Kidney tubule cell (primary cell): ENCODE measurements around the gene CUL5.
"Not testable (repeated sequence)": the region's sequence is repeated elsewhere in the genome, so short reads cannot be mapped to it uniquely, and the experiment has no call there.

Experiments used
- DNase-seq: peaks from one replicate; pipeline ENCODE4 v3.0.0-alpha.2; 2018; ENCODE audit warnings: low spot score

CUL5 gene

DNA sequence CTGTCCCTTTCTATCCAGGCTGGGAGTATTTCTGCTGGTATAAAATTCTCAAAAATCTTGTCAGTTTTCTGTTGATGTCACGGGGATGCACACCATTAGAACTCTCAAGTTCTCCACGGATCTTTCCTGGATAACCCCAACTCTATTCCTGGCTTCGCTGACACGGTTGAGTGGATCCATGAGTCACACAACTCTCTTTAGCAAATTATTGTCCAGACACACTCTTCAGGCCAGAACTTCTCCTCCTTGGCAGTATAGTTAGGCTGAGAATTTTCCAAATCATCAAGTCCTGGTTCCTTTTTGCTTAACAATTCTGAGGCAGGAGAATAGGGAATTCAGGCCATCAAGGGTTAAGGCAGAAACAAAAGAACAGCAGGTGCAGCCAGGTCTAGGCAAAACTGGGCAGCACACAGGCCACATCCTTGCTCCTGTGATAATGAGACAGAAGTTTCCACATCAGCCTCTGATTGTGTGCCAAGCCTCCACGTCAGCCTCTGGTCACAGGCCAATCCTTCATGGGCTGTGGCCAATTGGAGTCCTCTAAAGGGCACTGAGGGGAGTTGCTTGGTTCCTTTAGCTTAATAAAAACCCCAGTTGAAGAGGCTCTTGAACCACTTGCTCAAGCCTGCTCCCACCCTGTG, 106.9 kb downstream of the CUL5 start:
- DNase-seq = peak; percentile 96

DNA sequence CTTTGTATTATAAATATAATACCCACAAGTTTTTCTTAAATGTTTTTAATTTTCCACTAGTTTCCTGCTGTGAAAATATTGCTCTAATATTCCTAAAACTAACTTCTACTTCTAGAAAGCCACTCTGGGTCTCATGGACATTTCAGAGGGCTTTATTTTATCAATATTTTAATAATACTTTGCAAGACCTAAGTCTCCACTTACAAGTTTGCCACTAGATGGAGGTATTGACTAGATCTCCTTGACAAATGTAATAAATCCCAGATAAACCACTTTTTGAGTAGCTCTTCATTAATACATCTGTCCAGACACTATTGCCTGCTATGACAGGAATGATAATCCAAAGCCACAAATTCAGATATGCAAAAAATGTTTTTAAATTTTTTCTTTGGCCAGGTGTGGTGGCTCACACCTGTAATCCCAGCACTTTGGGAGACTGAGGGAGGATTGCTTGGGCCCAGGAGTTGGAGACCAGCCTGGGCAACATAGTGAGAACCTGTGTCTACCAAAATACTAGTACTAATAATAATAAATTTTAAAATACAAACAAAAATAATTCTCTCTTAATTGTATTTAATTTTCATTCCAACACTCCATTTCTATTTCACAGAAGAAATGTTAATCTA, 109.2 kb downstream of the CUL5 start:
- DNase-seq = peak; percentile 67

DNA sequence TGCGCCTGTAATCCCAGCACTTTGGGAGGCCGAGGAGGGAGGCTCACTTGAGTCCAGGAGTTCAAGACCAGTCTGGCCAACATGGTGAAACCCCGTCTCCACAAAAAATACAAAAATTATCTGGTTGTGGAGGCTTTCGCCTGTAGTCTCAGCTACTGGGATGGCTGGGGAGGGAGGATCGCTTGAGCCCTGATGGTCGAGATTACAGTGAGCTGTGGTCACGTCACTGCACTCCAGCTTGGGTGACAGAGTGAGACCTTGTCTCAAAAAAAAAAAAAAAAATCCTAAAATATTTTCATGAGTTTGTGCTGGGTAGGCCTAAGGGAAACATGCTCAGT, 112.2 kb downstream of the CUL5 start:
- not testable (repeated sequence) for DNase-seq

DNA sequence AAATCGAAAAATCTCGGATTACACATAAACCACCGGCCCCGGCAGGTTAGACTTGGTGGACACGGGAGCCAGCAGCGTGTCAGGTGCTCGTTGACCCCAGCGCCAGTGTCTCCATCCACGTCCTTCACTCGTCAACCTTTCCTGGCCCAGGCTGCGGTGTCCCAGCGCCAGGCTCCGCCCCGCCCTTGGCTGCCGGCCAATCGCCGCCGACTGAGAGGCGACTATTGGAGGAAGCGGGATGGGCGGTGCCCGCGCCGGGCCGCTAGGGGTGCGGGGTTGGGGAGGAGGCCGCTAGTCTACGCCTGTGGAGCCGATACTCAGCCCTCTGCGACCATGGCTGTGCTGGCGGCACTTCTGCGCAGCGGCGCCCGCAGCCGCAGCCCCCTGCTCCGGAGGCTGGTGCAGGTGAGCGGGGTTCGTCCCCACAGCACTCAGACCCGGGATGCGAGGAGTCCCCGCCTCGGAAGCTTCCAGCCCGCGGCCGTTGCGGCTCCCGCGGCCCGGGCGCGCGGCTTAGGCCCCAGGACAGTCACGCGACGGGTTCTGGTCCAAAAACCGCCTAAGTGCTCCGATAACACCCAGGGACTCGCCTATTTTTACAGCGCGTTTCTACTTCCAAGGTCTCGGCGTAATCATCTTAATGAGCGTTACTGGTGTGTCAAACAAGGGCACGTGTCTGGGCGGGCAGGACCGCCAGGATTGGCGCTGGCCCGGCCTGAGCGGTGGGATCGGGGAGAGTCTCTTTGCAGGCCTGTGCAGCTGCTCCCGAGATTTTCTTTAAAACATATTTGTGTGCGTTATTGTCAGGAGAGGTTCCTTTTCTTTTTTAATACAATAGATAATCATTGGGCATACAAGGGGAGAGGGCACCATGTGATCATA, 112.8 kb downstream of the CUL5 start, which contains the start of gene ACAT1:
Gene ACAT1, plus strand, starts transcription at position 294 of the 882 bp plus-strand sequence. Its CDS starts 40 bp downstream, at position 334.
- peak; percentile 94 for DNase-seq

DNA sequence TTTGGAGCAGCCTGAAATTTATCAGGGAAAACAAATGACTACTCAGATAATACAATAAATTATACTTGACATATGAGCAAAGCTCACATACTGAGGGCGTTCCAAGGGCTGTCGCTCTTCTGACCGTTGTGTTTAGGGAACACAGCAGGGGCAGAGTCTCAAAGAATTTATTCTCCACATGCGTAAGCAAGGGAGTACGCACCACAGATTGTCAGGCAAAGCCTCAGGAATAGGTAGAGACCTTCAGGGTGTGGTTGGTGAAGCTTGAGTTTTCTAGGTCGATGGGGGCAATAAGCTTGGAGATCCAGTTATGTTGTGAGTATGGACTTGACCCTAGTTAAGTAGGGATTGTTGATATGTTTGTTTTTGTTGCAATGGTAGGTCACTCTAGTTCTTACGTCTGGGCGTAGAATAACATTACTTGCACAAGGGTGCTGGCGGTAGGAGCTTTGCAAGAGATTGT, 113.5 kb downstream of the CUL5 start:
- no peak for DNase-seq

DNA sequence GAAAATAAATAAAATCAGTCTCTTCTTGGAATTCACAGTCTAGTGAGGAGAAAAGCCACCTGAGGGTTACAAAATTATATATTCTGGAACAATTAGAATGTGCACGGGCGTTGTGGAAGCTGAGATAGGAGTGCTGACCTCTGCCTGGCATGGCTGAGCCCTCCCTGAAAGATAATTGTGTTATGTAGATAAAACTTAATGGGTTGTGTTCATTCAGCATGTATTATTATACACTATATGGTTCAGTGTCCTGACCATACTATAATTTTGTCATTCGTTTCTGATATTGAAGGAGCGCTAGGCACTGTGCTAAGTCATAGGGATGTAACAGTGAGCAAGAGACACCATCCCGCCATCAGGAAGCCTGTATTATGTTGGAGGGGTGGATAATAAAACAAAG, 116.4 kb downstream of the CUL5 start:
- no peak for DNase-seq

DNA sequence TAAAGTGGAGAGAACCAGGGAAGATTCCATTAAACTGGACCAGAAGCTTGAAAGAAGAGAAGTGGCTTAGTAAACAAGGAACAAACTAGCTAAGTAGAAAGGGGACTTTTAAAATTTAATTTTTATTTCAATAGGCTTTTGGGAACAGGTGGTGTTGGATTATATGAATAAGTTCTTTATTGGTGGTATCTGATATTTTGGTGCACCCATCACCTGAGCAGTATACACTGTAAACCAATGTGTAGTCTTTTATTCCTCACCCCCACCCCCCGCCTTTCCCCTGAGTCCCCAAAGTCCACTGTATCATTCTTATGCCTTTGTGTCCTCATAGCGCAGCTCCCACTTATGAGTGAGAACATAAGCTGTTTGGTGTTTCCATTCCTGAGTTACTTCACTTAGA, 120.1 kb downstream of the CUL5 start:
- no peak for DNase-seq

DNA sequence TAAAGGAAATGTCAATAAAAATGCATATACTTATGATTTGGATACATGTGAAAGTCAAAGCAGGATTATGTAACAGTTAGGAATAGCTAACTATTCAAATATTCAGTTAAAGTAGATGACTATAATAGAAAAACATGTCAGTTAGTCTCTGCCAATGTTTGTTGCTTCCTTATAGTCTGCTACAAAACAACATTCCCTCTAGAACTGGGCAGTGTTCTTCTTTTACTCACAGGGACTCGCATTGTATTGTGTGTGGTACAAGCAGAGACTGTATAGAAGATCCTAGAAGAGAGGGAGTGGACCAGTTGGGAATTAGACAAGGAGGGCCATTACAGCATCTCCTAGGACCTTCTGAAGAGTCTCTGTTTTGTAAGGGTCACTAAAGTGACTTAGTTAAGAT, 123.3 kb downstream of the CUL5 start:
- no peak for DNase-seq

DNA sequence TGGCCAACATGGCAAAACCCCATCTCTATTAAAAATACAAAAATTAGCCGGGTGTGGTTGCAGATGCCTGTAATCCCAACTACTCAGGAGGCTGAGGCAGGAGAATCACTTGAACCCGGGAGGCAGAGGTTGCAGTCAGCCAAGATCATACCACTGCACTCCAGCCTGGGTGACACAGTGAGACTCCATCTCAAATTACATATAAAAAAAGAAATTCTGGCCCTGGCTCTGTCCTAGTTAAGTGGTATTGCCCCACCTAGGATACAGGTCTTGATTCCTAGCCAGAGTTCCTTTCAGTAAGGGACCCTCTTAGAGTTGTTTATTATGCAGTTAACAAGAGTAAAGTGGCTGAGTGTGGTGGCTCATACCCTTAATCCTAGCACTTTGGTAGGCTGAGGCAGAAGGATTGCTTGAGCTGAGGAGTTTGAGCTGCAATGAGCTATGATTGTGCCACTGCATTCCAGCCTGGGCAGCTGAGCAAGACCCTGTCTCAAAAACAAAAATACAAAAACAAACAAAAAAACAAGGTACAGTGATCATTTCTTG, 124.4 kb downstream of the CUL5 start:
- DNase-seq = not testable (repeated sequence)

DNA sequence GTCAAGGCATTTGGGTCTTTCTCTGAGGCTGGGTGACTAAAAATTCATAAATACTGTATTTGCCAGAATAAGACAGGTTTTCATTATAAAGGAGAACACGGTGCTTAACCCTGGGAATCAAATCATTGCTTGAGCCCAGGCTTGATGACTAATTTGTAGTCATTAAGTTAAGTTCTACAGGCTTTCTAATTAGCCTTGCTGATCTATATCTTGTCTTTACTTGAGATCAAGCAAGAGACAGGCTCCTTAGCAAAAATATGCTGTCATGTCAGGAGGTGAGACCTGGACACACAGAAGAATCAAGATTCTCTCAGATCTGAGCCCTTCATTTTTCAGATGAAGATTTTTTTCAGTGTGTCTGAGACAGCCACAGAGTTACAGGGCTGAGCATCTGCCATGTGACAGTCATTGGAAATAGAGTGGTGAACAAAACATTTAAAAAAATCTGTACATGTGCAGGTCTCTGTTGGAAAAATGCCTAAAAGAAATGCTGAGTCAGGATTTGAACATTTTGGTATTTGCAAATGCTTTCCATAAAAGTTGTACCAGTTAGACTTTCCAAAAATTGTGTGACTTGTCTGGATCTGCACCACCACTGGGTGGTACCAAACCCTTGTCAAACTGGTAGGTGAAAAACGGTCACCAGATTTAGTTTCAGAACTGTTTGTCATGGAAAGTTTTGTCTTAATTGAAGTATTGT, 127.3 kb downstream of the CUL5 start:
- no peak for DNase-seq

DNA sequence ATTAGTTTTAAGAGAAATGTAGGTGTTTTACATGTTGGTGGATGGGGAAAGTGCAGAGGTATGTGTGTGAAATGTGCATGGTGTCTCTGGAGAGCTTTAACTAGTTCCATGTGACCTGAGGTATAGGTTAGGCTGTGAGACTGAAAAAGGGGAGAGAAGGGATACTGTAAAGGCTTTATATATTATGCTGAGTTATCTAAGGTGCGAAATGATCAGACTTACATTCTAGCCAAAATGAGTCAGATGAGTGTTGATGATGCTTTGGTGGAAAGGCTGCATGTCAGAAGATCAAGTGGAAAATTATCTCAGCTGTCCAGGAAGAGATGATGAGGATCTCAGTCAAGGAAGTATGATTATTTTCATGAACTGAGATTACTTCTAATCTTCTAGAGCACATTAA, 128.5 kb downstream of the CUL5 start:
- no peak for DNase-seq

DNA sequence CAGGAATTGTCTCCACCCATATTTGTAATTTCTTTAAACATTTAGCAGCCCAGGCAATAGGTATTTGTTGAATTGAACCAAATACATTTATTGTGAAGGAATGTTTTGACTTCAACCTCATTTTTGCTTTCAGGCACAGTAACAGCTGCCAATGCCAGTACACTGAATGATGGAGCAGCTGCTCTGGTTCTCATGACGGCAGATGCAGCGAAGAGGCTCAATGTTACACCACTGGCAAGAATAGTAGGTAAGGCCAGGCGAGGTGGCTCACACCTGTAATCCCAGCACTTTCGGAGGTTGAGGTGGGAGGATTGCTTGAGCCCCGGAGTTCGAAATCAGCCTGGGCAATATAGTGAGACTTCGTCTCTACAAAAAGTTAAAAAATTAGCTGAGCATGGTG, 133.6 kb downstream of the CUL5 start:
- no peak for DNase-seq

DNA sequence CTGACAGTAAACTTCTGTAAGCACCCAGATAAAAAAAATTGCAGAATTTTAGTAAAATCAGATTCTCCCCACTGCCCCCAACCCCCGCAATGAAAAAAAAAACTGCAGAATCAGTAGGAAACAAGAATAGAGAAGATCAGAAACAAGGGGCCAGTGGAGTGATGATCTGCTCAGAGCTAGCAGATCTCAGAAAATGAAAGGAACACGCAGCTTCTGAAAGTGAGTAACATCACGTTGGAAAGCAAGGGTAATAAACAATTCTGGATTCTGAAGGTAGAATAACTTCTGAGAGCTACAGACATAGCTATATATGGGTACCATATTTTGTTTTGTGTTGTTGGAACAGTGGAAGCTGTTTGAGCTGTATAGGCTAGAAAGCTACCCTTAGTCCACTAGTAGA, 135.9 kb downstream of the CUL5 start:
- DNase-seq = no peak

DNA sequence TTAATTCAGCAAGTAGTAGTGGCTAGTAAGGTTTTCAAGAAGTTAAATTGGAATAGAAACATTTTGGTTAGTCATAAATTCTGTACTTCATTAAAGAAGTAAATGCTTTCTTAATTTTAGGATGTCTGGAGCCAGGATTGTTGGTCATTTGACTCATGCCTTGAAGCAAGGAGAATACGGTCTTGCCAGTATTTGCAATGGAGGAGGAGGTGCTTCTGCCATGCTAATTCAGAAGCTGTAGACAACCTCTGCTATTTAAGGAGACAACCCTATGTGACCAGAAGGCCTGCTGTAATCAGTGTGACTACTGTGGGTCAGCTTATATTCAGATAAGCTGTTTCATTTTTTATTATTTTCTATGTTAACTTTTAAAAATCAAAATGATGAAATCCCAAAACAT, 138.5 kb downstream of the CUL5 start:
- no peak for DNase-seq

DNA sequence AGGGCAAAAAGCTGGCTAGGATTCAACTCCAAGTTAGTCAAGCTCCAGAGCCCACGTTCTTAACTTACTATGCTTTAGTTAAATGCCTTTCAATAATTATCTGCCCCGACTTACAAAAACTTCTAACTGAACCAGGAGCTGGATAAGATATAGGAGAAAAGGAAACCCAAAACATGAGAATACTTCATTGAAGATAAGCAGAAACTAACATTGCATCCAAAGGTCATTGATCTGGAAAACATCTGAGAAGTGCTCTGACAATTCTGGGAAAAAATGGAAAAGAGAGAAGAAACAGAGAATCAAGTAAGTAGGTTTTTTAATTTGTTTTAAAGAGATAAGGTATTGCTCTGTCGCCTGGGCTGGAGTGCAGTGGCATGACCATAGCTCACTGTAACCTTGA, 139.9 kb downstream of the CUL5 start:
- DNase-seq = no peak

DNA sequence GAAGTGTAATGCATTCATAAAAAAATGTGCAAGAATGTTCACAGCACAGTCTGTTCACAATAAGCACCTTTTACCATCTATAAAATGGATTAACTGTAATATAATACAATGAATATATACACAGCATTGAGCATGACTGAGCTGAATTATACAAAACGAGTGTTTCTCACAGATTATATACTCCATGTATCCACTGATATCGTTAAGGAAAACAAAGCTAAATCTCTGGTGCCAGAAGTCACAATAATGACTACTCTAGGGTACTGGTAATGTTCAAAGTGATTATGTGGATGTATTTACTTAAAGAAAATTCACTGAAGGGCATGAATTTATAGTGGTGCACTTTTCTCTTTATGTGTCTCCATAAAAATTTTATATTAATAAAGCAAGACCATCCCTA, 145.9 kb downstream of the CUL5 start:
- DNase-seq = no peak
